NCI-H2029 treated with DMSO at 0.1 percent for 48 hours (cell line): Measurements from ENCODE around the gene RBM15.

ENCODE experiments used
- DNase-seq: peaks from one replicate; lab custom pipeline; 2025; lab: John Stamatoyannopoulos, UW

Gene RBM15, protein sequence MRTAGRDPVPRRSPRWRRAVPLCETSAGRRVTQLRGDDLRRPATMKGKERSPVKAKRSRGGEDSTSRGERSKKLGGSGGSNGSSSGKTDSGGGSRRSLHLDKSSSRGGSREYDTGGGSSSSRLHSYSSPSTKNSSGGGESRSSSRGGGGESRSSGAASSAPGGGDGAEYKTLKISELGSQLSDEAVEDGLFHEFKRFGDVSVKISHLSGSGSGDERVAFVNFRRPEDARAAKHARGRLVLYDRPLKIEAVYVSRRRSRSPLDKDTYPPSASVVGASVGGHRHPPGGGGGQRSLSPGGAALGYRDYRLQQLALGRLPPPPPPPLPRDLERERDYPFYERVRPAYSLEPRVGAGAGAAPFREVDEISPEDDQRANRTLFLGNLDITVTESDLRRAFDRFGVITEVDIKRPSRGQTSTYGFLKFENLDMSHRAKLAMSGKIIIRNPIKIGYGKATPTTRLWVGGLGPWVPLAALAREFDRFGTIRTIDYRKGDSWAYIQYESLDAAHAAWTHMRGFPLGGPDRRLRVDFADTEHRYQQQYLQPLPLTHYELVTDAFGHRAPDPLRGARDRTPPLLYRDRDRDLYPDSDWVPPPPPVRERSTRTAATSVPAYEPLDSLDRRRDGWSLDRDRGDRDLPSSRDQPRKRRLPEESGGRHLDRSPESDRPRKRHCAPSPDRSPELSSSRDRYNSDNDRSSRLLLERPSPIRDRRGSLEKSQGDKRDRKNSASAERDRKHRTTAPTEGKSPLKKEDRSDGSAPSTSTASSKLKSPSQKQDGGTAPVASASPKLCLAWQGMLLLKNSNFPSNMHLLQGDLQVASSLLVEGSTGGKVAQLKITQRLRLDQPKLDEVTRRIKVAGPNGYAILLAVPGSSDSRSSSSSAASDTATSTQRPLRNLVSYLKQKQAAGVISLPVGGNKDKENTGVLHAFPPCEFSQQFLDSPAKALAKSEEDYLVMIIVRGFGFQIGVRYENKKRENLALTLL

GRCh38 chr1:110338886-110339406, at the start of gene RBM15:
Gene RBM15 (plus strand): TSS chr1:110339377. CDS start chr1:110339406, 29 bp downstream.
- DNase-seq, result peak; percentile 99

DNA sequence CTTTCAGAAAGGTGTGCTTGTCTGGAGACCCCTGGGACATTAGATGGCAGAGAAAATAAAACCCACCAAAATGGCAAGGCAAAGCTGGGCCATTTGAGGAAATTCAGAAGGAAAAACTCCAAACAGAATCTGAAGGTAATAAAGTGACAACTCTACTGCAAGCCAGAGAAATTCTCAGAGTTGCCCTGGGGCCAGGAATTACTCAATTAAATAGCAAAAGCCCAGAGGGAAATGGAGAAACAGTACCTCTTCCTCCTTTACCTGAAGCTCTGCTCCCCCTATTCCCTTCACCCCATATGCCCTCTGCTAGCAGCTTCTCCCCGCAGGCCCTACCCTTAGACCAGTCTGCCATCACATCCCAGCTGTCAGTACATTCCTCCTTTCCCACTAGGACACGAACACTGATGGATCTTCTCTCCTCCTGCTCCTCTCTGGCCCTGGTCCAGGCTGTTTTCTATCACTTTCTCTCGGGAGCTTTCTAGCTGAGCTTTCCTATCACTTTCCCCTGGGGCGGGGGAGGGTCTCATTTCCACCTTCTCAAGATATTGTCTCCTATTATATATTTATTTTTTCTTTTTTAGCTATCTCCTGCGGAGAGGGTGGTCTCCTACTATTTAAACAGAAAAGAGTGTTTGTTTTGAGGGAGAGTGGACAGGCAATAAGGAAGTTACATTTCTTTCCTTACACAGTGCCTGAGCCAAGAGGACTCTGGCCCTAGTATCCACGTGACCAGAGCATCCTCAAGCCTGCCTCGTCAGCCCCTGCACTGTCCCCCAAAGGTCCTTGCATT, 47.7 kb upstream of the RBM15 start:
- DNase-seq, result no peak

DNA sequence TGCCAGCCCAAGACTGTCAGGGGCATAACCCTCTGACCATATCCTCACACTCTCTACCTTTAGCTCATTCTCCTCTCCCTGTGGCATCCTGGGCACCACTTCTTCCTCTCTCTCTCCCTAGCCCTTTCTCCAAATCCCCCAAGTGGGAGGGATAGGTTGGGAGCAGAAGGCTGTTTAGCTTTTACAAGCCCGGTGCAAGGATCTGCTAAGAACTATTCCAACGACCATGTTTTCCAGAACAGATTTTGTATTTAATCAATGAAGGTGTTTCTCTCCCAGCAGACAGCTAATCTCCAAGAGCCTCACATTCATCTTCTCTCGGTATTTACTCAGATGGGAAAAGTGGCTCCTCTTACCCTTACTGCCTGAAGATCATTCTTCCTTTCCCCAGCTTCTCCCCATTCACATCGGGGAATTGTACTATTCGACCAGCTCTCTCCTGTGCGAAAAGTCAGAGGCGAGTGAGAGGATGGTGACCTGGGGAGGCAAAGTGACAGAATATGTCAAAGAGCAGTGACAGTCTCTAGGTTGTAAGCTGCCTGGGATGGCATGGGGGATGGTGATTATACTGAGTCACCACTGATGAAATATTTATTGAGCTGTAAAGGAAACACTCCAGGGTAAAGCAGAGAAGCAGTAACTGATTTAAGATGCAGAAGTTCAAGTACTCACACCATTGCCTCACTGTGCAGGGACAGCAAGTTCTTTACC, 47.0 kb upstream of the RBM15 start:
- DNase-seq, result no peak

DNA sequence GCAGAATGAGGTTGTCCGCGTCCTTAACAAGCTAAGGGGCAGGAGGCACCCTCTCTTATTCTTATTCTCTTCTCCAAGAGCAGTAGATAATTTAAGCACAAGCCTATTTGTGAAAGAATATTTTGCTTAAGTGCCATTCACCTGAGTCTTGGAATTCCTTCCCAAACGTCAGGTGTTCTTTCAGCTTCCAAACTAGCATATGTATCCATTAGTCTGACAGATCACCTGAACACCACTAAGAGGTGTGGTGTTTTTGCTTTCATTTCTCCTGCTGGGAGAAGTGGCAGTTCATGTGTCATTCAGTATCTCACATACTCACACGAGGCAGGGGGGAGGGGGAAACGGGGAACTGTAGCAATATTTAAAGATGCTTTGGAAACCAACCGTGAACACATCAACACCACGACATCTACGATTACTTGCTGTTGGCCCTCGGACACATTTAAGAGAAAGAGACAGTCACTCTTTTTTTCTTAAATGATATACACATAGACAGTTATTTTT, 45.5 kb upstream of the RBM15 start:
- no peak for DNase-seq

GRCh38 chr1:110294308-110294707, 44.9 kb upstream of the RBM15 start:
- no peak for DNase-seq

- no peak for DNase-seq
Observed at GRCh38 chr1:110298991-110299390, 40.2 kb upstream of the RBM15 start.

DNA sequence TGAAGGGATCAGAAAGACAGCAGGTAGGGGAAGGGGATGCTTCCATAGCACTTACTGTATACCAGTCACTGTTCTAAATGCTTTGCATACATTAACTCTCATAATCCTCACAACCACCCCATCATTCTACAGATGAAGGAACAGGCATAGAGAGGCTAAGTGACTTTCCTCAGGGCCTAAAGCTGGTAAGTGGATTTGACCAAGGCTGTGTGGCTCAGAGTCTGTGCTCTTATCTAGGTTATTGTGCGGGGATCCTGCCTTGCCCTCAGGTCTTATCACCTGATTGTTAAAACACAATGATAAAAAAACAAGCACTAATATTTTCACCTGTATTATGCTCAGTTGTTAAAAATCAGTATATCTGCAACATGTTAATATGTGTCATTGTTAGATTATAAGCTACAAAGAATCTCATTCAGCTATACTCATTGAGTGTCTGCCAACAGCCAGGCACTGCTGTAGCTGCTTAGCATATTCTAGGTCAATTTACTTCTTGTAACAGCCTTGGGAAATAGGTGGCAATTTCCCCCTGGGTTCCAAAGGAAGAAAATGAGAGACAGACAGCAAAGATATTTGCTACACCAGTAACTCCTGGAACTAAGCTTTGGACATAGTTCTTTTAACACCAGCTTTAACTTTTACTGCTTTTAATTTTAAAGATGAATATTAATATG, 38.6 kb upstream of the RBM15 start:
- no peak for DNase-seq

GRCh38 chr1:110302836-110303235, 36.3 kb upstream of the RBM15 start:
- DNase-seq, result no peak

DNA sequence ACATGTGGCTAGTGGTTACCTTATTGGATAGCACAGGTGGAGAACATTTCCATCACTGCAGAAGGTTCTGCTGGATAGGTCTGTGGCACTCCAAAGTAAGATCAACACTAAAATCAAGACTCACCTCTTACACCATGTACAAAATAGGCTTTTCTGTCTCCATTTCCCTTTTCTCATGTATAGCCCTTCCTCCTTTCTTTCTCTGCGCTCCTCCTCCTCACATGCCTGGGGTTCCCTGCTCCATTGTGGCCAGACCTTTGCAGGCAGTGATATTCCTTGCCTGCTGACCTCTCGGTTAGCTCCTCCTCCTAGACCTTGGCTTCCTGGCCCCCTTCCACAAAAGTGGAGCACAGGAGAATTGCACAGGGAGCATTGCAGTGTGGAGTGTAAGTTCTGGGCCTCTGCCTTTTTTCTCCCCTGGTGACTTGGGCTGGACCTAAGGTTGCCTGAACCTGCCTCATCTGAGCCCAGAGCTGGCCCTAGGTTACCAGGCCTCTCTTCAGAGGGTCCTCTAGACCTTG, 33.2 kb upstream of the RBM15 start:
- no peak for DNase-seq

DNA sequence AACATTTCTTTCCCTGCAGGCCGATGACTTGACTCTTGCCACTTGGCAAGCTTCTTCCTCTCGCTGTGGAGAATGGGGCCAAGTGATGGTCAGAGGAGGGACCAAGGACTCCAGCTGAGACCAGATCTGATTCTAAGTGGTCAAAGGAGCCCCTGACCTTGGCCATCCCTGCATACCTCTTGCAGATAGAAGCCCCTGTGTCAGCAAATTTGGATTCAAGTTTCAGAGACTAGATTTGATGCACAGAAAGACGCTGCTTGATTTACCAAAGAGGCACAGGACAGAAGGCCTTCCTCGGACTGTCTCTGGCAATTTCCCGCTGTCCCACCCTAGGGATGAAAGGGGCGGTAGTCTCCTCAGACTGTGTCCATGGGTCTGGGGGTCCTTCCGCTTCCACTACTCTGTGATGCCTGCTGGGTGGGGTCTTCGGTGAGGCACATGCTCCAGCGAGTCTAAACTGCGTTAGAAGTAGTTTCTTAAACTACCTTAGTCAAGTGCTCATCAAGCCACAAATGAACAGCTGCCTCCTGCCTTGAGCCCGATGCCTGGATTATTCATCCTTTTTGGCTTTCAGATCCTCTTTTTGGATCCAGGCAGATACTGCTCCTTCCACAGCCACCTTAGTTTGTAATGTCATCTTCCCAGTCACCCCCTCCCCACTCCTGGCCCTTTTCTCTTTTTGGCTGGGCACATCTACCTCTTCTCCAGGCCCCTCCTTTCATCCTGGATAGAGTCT, 31.8 kb upstream of the RBM15 start:
- DNase-seq, result no peak

DNA sequence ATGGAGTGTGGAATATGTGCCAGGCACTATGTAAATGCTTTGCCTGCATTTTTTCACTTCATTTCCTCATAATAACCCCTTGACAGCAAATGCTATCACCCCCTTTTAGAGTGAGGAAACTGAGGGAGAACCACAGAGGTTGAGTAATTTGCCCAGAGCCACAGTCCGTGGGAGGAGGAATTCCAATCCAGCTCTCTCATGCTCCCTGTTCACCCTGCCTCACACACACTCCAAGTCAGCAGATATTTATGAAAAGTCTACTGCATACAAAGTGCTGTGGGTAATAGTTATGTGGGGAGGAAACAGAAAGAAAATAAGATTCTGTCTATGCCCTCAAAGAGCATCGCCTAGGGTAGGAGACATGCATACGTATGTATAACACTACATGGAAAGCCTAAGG, 30.9 kb upstream of the RBM15 start:
- DNase-seq, result no peak

DNA sequence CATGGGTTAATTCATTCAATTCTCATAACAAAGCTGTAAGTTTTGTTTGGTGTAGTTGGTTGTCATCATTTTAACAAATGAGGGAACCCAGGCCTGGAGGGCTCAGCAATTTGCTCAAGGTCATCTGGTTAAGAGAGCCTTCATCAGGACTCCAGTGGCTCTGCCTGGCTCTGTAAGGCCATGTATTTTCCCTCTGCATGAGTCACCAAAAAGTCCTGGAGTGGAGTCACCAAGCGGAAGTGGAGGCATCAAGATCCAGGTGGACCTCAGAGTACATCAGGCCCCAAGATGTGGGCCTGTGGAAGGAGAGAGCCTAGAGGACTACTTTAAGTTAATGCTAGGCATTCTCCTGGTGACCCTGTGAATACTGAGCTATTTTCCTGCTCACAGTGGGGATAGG, 30.0 kb upstream of the RBM15 start:
- DNase-seq, result no peak

DNA sequence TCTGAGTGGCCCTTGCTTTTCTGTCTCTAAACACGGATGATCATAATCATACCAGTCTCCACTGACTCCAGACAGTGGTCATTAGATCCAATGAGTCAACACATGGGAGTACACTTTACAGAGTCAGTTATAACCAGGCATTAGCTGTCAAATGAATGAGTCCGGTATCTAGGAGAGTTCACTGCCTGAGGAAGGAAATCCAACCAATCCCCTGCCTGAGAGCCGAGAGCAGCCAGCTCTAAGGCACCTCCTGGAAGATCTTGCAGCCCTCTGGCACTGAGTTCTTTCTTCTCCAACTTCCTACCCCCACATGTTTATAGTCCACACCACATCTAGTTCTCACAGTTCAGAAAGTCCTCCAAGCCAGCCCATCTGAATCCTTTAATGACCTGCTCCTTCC, 29.4 kb upstream of the RBM15 start:
- DNase-seq, result no peak

- DNase-seq, result no peak
Observed at GRCh38 chr1:110310300-110310699, 28.9 kb upstream of the RBM15 start.

DNA sequence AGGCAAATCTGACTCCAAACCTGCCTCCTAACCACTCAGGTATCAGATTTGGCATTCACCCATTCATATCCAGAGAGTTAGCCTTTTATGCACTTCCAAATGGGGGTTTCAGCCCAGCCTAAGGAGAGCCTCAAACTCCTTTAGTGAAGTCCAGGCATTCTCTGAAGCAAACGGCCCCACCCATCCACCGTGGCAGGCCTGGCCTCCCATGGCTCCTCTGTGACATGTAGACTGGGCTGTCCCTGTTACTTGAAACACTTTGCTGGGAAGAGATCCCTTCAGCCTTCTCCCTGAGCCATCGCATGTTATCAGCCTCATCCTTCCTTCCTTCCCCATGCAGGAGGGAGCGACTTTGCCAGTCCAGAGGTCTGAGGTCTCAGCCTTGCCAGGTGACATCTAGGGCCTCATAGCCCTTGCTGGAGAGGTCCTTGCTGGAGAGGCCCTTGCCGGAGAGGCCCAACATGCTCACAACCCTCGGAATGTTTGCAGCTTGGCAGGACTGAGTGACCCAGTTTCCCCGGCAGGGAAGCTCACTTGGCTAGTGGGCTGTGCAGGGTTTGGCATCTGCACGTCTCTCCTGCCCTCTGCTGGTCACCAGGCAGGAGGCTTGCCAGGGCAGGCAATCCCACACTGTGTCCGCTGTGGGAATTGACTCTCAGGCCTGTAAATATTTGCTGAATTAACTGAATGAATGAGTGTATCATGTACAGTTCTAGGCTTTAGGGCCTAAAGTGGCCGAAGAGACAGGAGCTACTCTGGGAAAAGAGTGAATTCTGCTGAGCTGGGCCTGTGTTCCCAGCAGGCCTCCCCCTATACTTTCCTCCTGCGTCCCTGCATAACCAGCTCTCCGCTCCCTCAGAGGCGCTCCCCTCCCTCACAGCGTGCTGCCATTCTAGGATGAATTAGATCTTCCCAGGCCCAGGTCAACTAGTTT, 26.7 kb upstream of the RBM15 start:
- peak; percentile 47 for DNase-seq

- no peak for DNase-seq
Observed at GRCh38 chr1:110316735-110317134, 22.4 kb upstream of the RBM15 start.

DNA sequence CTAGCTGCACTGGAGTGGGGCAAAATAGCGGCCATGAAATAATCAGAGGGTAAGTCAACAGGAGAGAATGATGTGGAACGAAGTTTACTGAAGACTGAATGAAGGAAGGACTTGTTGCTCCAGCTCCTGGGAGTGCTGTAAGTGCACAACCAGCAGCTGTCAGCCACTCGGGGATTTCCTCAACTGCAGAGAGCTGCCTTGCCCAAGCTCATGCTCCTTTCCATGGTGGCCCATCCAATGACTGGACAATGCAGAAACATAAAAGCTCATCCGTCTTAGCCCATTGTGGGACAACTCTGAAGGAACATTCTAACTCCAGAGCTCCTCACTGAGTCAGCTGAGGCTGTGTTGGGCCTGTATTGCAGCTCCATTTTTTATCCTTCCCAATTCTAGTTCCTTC, 21.1 kb upstream of the RBM15 start:
- no peak for DNase-seq
